Measurements from ENCODE around the gene C11orf54. TPM values are rescaled to one million over a fixed set of nuclear protein-coding genes. Genes with fewer than 3 reads are reported as not detected.

Gene C11orf54
- total and polyA plus RNA-seq, 4 donors, result 20.4 to 66.1 (median 22.0) TPM

GRCh38 chr11:93783362-93783761 is 41.9 kb downstream of the C11orf54 start:
- H3K9ac ChIP-seq (ENCODE audit: insufficient read depth in 1 of 2, low read length in 2 of 2), result peak overlapping the region in 1 of 2 donors; percentile 75
- no peak overlapping the region for H3K4me3 ChIP-seq
- ATAC-seq (ENCODE audit: insufficient read depth, low FRiP score) (no peak), DNase-seq (no peak)
- peaks cover 8 to 25% (median 16%) of the 10 kb centered on the region in 5 donors for H3K4me1 ChIP-seq (ENCODE audit: control insufficient read depth in 5 of 5, insufficient read depth in 5 of 5, low read length in 5 of 5)
- WGBS, 2 donors, result 50 to 53% methylated on average over 7 of the region's 7 CpGs
- peaks cover 0 to 5% (median 2%) of the 10 kb centered on the region in 4 donors for H3K36me3 ChIP-seq (ENCODE audit: control insufficient read depth in 4 of 4, insufficient read depth in 4 of 4, low read length in 4 of 4)
- no peak overlapping the region for H3K27ac ChIP-seq (ENCODE audit: low read depth in 1 of 2, low read length in 1 of 2)
- H3K27me3 ChIP-seq (ENCODE audit: control insufficient read depth in 3 of 3, insufficient read depth in 3 of 3, low read length in 2 of 3), result no peaks in the 10 kb centered on the region
- TF ChIP-seq CTCF (IDR thresholded peaks at IDR 0.05; ENCODE audit: control extremely low read depth, extremely low read depth), result no peak
- H3K9me3 ChIP-seq (ENCODE audit: control insufficient read depth in 4 of 4, insufficient read depth in 3 of 4, low read length in 3 of 4), result no peaks in the 10 kb centered on the region

- Histone ChIP-seq H3K4me3 (peak overlapping the region; percentile 96), H3K4me1 (ENCODE audit: control insufficient read depth in 5 of 5, insufficient read depth in 5 of 5, low read length in 5 of 5) (peaks cover 8 to 25% (median 16%) of the 10 kb centered on the region in 5 donors), H3K9ac (ENCODE audit: insufficient read depth in 1 of 2, low read length in 2 of 2) (peak overlapping the region in 1 of 2 donors; percentile 75), H3K9me3 (ENCODE audit: control insufficient read depth in 4 of 4, insufficient read depth in 3 of 4, low read length in 3 of 4) (no peaks in the 10 kb centered on the region), H3K27ac (ENCODE audit: low read depth in 1 of 2, low read length in 1 of 2) (no peak overlapping the region), H3K36me3 (ENCODE audit: control insufficient read depth in 4 of 4, insufficient read depth in 4 of 4, low read length in 4 of 4) (peaks cover 0 to 6% (median 3%) of the 10 kb centered on the region in 4 donors), H3K27me3 (ENCODE audit: control insufficient read depth in 3 of 3, insufficient read depth in 3 of 3, low read length in 2 of 3) (no peaks in the 10 kb centered on the region)
- TF ChIP-seq CTCF (IDR thresholded peaks at IDR 0.05; ENCODE audit: control extremely low read depth, extremely low read depth), result no peak
- no peak for DNase-seq
- ATAC-seq (ENCODE audit: insufficient read depth, low FRiP score), result peak; percentile 24
- 0% methylated on average over 10 of the region's 10 CpGs for WGBS, 2 donors
These were observed 42.3 kb downstream of the C11orf54 start for GRCh38 chr11:93783765-93784144.

- no peaks in the 10 kb centered on the region for H3K27me3 ChIP-seq (ENCODE audit: control insufficient read depth in 3 of 3, insufficient read depth in 3 of 3, low read length in 2 of 3)
- H3K9me3 ChIP-seq (ENCODE audit: control insufficient read depth in 4 of 4, insufficient read depth in 3 of 4, low read length in 3 of 4), result no peaks in the 10 kb centered on the region
- 0% methylated on average over 72 of the region's 72 CpGs for WGBS, 2 donors
- peak within 1 kb of the TSS; percentile 94 to 96 for H3K27ac ChIP-seq (ENCODE audit: low read depth in 1 of 2, low read length in 1 of 2)
- TF ChIP-seq CTCF (IDR thresholded peaks at IDR 0.05; ENCODE audit: control extremely low read depth, extremely low read depth), result peak; percentile 13
- DNase-seq (peak; percentile 94 to 98 (median 97)), ATAC-seq (ENCODE audit: insufficient read depth, low FRiP score) (peak; percentile 100)
- peak within 1 kb of the TSS; percentile 96 for H3K4me3 ChIP-seq
- peaks cover 8 to 25% (median 16%) of the 10 kb centered on the region in 5 donors for H3K4me1 ChIP-seq (ENCODE audit: control insufficient read depth in 5 of 5, insufficient read depth in 5 of 5, low read length in 5 of 5)
- H3K36me3 ChIP-seq (ENCODE audit: control insufficient read depth in 4 of 4, insufficient read depth in 4 of 4, low read length in 4 of 4), result peaks cover 0 to 12% (median 5%) of the 10 kb centered on the region in 4 donors
- H3K9ac ChIP-seq (ENCODE audit: insufficient read depth in 1 of 2, low read length in 2 of 2), result peak within 1 kb of the TSS; percentile 96 to 98
These were observed 42.9 kb downstream of the C11orf54 start, which contains the start of gene MED17 for GRCh38 chr11:93784145-93784934. Gene MED17, plus strand, starts transcription at chr11:93784282. Its CDS starts 232 bp downstream, at chr11:93784514.
